ENCODE results near the gene ABCG1.
A peak's percentile ranks its signal among the peaks of the same experiment; 100 is the strongest.

ABCG1 gene

DNA sequence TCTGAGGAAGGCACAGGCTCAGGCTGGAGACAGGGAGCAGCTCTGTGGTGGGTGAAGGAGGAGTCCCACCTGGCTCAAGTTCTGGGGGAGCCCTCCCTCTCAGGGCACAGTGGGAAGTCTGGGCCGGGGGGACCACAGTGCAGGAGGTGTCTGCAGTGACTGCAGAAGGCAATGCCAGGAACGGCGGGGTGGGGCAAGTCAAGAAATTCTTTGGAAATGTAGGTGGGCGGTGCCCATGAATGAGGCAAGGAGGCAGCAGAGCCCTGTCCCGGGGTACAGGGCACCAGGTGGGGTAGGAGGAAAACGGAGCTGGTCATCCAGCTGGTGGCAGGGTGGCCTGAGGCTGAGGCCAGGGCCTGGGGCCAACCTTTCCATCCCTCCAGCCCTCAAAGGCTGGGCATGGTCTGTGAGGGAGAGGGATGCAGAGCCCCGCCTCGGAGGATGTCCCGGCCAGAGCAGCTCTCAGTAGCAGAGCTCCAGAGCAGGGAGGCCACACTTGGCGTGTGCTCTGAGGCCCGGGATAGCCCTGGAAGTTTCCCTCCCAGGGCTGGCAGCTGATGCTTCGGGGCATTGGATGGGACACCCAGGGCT is 91.6 kb downstream of the ABCG1 start:
- DNase-seq: peak; percentile 54

DNA sequence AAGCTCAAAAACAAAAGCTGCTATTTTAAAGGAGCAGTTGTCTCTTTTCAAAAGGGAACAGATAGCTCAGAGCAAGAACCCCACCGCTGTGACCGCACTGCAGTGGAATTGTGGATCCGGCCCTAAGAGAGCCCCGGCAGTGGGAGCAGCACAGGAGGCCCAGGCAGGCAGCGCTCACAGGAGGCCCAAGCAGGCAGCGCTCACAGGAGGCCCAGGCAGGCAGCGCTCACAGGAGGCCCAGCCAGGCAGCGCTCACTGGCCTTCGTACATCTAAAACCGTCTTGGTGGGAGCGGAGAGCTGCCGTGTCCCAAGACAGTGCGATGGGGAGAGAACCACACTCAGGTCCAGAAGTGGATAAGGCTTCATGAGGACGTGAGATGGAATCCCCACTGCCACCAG is 92.2 kb downstream of the ABCG1 start:
- DNase-seq: peak; percentile 38

DNA sequence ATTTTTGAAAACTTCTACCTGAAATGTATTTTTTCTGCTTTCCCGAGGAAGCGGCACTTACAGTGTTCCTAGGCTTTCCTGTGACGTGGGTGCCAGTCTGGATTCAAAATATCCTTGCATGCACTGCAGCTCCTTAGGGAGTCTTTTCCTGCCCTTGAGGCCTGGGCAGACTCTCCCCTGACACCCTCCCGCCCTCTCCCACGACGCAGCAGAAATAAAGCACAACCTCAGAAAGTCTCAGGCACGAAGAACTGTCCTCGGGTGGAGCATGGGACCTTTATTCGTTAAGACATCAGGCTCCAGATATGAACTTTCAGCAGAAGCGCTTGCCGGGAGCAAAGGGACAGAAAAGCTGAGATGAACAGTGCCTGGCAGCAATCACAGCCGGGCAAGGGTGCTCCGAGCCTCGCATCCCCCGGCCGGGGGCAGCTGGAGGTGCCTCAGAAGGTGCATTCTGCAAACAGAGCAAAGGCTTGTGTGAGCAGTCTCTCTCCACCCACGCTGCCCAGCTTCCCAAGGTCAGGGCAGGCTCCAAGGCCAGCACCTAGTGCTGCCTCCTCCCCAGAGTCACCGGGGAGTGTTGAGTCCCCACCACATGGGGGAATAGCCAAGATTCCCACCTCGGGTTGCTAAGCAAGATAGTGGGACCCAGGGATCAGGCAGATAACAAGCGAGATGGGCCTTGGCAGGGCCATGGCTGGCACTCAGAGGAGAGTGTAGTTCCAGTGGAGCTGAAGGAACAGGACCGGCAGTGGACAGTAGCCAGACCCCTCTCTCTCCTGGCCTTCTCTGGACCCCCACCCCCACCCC is 93.1 kb downstream of the ABCG1 start:
- DNase-seq: peak; percentile 49

DNA sequence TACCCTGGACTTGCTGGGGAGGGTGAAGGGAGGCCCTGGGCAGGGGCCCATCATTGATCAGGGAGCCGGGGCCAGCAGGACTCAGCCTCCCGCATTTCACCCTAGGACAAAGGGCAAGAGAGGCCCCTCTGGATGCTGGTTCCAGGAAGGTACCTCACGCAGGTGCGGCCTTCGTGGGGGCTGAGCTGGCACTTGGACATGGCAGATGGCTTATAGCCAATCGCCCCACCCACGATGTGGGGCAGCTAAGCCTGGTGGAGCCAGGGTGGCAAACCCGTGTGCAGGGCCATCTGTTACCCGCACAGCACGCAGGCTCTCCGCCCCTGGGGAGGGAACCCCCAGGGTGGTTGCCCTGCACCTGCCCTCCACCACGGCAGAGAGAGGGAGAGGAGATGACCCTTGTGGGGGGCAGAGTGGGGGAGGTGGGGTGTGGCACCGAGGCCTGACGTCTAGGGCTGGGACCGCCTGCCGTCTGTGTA is 93.7 kb downstream of the ABCG1 start:
- DNase-seq: peak; percentile 57

DNA sequence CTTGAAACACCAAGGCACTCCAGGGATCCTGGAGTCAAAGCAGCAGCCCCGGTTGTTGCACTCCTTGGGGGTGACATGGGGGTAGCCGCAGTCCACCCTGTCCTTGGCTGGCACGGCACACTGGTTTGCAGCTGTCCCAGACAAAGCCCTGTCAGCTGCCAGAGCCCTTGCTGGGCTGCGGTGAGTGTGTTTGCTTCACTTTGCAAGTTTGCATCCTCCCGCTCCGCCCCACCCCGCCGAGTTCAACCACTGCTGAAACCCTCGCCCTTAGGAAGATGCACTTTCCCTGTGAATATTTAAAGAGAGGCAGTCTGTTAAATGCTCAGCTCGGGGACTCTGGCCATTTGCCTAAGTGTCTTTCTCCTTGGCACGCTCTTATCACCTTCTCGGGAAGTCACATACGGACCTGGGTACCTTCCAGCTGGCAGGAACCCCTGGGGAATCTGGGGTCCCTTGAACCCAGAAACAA is 94.6 kb downstream of the ABCG1 start:
- peak; percentile 54 for DNase-seq

DNA sequence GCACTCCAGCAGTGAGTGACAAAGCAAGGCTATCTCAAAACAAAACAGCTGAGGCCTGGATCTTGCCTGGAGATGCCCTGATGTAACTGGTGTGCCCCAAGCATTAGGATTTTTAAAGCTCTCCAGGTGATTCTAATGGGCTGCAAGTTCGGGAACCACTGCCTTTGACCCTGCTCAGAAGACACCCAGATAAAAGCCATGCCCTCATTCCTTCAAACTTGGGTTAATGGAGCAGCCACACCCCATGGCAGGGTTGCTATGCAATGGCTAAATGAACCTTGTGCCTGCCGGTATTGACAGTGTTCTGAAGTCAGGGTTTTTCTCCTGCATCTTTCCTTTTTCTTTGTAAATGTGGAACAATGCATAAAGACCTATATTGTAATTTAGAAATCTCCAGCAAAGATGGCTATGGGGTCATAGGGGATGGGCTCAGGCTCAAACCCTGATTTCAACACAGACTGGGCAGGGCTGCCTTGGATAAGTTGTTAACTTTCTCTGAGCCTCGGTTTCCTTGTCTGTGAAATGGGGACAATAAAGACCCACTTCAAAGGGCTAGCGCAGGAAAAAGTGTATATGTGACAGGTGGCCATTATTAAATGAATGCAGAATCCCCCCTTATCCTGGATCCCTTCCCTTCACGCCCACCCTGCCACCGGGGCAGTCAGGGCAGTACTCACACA is 95.8 kb downstream of the ABCG1 start:
- peak; percentile 2 for DNase-seq

DNA sequence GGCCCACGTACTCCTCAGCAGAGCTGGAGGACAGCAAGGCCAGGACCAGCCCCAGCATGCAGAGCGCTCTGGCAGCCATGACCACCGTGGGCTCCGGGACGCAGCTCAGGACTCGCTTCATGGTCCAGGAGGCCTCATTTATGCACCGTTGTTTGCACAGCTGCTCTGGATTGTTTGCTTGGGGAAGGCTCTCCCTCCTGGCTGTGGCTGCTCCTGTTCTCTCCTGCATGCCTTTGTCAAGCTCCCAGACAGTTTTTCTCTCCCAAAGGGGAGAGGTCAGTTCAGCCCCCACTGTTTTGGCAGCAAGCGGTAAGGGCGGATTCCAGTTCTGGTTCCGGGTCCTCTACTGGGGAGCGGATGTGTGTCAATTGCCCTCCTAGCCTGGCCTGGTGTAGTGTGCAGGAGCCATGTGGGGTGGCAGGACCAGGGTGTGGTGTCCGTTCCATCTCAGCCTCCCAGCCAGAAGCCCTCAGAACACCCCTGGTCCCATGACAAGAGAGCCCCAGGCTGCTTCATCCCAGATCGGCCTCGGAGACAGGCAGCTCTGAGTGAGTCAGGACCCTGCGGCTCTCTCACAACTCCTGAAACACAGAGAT is 96.5 kb downstream of the ABCG1 start, which contains the start of gene TFF3:
Gene TFF3 (minus strand): TSS at position 114 of the 596 bp plus-strand sequence. CDS start 35 bp downstream, at position 79.
- peak; percentile 31 for DNase-seq

DNA sequence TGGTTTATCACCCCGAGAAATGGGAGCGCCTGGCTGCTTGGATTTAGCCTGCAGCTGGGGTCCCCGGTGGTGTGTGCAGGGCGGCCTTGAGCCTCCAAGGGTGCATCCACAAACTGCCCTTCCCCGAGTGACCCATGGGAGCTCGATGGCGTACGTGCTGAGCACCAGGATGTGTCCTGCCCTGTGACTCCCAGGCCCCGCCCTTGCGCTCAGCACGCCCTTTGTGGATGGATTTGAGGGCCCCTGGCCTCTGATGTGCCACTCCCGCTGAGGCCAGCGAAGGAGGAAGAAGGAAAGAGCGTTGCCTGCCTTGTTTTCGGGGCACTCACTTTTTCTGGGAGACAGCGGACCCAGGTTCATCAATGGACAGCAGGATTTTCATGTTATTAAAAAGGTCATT is 98.0 kb downstream of the ABCG1 start:
- peak; percentile 39 for DNase-seq

DNA sequence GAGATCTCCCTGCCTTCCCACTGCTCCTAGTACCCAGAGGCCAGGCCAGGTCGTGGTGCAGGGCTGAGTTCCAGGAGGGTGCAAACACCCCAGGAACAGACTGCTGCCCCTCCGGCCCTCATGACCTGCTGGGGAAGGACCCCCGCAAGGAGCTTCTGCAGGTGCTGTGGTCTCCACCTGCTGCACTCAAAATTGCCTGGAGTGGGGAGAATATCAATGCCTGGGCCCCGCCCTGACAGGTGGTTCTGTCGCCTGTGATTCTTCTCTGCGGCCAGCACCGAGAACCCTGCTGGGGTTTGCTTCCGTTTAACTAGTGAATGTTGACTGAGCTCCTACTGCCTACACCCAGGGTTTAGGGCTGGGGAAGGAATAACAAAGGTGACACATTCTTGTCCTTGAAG is 98.4 kb downstream of the ABCG1 start:
- DNase-seq: peak; percentile 46

DNA sequence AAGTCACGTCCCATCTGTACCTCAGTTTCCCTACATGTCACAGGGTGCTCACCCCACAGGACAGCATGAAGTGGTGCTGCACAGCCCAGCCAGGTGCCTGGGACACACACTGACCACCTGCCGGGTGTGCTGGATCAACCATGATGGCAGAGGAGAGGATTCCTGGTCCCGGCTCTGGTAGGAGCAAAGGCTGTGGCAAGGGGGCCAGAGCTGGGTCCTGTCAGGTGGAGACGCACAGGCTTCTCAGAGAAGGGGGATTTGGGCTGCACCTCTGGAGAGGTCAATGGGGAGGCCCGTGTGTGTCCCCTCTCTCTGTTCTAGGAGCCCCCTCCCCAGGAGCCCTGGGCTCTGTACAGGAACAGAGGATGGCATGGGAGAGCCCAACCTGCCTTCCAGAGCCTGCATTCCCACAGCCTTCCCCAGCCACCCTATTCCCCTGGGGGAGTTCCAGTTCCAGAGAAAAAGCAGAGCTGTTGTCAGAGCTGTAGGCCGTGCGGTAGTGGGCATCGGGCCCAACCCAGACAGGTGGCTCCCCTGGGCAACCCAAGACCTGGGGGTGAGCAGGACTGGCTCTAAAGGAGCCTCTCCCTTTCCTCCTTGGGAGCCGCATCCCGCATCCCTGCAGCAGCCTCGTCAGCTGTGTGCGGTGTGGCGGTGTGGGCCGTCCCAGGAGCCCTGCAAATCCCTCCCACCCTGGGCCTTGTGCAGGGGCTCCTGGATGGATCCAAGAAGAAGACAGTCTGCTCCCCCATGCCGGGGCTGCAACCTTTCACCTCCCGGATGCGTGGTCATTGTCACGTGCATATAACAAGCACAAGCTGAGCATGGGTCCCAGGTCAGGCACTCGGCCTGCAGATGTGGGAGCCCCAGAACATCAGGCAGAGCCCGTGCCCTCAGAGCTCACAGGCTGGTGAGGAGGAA is 99.1 kb downstream of the ABCG1 start:
- DNase-seq: peak; percentile 62

DNA sequence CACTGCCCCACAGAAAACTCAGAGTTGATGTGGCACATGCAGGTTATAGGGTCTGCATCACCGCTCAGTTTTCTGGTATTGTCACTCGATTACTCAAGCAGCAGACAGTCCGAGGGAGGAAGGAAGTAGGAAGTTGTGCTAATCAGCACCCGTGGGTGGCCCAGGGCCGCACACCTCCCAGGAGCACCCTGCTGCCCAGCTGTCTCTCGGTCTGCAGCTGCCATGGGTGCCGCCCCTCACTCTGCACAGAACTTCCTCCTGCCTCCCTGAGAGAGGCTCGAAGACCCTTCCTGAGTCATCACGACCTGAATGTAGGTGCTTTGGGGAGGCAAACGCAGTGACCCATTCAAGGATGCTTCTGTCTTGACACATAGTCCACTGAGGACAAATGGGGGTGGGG is 100.4 kb downstream of the ABCG1 start:
- peak; percentile 57 for DNase-seq

DNA sequence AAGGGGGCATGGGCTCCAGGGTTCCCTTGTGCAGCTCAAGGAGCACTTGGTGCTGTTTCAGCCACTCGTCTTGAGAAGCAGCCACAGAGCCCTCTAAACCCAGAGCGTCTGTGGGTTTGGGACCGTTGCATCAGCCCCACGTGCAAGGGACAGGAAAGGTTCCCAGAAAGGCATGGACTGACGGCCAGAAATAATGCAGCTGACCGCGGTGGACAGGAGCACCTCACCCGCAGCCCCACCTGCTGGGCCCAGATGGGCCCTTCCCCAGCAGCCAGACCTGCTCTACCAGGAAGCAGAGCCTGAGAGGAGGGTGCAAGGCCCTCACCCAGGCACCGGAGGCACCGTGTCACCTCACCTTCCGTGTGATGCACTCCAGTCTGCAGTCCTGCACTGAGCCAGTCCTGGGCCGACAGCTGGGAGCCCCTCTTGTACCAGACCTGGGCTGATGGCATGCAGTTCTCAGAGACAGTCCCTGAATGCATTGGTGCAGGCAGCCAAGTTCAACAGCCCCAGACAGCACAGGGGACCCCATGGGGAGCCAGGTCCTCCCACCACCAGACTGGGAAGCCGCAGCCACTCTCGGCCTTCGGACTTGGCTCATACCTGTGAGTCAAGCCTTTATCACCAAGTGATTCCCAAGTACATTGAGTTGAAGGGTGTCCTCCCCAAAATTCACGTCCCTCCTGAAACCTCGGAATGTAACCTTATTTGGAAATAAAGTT is 101.1 kb downstream of the ABCG1 start:
- DNase-seq: peak; percentile 60

DNA sequence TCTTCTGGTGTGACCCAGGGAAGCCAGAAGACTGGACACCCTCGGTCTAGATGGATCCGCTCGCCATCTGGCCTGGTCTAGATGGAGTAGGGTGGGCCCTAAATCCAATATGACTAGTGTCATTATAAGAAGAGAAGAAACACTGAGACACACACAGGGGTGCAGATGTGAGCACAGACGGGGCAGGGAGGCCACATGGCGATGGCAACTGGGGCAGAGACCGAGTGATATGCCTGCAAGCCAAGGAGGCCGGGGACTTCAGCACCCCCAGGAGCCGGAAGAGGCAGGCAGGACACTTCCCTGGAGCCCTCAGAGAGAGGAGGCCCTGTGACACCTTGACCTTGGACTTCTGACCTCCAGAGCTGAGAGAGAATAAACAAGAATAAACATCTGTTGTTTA is 101.9 kb downstream of the ABCG1 start:
- peak; percentile 31 for DNase-seq

DNA sequence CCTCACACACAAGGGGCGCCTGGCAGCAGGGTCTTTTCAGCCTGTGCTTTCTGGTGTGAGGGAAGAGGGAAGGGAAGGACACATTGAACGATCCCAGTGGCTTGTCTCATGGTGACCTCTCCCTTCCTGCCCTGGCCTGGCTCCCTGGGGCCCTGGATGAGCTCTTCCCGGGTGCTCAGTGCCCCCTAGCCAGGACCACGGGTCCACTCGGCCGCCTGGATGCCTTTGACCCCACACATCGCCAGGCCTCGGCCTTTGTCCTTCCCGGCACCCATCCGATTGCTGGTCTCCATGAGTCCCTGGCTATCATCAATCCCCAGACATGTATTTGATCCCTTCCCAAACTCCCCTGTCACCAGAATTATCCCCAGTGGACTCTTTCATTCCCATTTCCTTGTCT is 102.3 kb downstream of the ABCG1 start:
- peak; percentile 44 for DNase-seq

DNA sequence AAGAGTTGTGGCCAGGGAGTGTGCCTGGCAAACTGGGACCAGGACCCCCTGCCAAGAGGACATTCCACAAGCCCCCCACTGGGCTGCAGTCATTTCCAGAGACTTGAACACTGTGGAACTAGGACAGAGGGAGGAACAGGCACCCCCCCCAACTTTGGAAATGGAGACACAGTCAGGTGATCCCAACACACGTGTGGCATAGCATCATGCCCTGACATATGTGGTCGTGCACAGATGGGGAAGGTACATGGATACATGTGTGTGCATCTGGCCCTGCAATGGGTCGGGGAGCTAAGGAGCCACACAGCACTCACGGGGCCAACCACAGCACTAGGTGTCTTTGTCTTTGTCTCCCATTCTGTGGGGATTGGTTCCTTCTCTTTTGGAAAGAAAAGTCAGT is 102.9 kb downstream of the ABCG1 start:
- DNase-seq: peak; percentile 45

DNA sequence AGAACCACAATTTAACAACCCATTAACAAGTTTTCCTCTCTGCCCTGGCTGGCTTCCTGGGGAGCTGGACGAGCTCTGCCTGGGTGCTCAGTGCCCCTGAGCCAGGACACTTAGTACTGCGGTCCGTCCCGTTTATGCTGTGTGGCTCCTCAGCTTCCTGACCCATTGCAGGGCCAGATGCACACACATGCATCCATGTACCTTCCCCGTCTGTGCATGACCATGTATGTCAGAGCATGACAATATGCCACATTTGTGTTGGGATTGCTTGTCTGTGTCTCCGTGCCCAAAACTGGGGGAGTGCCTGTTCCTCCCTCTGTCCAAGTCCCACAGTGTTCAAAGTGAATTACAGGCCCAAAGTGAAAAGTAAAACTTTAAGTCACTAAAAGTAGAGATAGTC is 106.0 kb downstream of the ABCG1 start:
- DNase-seq: peak; percentile 28

DNA sequence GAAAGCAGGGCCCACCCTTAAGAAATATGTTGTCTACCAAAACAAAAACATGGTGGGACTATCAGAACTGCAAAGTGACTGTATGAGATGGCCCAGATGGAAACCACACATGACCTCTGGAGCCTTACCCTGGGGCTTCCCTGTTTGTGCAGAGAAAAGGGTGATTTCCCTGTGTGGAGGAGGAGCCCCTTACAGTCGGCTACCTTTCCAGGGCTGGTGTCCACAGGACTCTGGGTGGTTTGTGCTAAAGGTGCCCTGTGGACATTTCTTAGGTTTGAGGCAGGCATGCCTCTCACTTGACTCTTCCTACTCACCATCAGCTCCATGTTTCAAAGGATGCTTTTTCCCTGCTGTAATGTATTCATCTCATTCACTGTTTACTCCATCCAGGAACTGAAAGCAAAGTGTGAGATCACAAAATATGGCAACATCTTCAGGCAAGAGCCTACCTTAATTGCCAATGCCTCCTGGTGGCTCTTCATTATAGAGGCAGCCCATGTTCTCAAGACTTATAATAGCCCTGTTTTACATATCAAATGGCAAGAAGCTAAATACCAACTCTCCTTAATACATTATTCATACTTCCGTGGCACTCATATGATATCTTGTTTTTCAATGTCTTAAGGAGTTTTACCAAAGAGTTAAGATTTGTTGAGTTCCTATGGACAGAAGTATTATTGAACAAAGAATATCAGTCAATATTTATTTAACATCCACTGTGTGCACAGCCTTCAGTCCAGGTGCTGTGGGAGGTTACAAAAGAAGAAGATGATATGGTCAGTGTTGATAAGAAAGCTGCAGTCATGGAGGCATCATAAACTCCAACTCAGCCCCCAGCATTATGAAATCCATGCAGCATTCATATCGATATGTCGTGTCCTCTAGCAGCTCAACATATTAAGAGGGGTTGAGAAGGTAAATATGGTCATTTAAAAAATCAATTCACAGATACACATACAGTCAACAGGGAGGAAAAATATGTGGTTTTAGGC is 111.7 kb downstream of the ABCG1 start:
- no peak for DNase-seq

DNA sequence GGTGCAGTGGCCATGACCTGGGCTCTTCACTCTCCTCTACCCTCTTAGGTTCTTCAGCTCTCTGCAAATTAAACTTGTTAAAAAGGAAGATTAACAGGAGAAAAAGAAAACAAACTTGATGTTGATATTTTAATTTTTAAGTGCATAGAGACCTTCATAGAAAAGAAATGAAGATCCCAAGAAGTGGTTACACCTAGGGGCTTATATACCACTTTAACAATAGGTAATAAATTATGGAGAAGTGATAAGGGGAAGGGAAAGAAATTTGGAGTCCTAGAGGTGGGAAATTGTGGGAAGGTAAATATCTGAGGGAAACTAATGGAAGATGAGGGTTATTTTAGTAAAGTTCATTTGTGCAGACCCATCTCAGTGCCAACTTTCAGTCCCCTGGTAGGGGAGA is 112.7 kb downstream of the ABCG1 start:
- no peak for DNase-seq

DNA sequence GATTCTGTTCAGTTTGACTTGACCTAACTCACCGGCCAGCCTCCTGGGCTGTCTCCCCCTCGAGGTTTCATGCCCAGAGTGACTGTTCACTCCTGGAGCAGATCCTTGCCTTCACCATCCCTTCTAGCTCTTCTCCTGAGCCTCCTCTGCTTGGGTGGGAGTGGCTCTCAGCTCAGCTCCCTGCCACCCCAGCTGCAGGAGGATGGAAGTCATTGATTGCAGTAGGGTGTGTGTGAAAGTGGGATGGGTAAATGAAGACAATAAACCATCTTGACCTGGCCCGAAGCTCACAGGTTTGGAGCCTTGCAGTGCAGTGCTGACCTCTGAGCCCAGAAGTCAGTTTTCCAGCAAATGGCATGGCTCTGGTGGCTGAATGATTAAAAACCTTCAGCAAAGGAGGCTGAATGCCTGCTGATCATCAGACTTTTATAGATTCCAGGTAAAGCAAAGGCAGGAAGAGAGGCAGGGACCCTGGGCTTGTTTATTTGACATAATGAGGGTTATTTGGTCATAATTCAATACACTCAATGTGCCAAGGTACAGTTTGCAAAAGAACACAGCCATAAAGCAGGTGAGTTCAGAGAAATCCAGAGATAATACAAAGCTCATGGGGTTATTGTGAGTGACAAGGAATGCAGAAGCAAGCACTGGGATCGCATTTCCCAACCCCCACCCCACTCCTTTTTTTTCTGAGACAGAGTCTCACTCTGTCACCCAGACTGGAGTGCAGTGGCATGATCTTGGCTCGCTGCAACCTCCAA is 113.8 kb downstream of the ABCG1 start:
- DNase-seq: no peak

Data from activated effector memory CD4-positive, alpha-beta T cell treated with anti-CD3 and anti-CD28 coated beads, Interleukin-2, amount 50 U/mL, for 16 hours (primary cell).